ENCODE data around the gene TNFAIP8L2. TPM values are rescaled to one million over a fixed set of nuclear protein-coding genes. Genes with fewer than 3 reads are reported as not detected.

The TNFAIP8L2 gene
- total RNA-seq, 1 experiment from 2014 or later = 0.15 TPM

- TF ChIP-seq FOXK1 (CRISPR knock-in tag; IDR thresholded peaks at IDR 0.05) = 0 out of 2 replicates have a peak, but pooled peaks have one; percentile 36
- TF ChIP-seq E2F1 (CRISPR knock-in tag; IDR thresholded peaks at IDR 0.05) = no peak
- TF ChIP-seq TP53 (CRISPR knock-in tag; IDR thresholded peaks at IDR 0.05) = no peak
- no peak for TF ChIP-seq MLX (CRISPR knock-in tag; IDR thresholded peaks at IDR 0.05)
- TF ChIP-seq ZNF671 (CRISPR knock-in tag; IDR thresholded peaks at IDR 0.05) = no peak
- TF ChIP-seq TEAD1 (CRISPR knock-in tag; IDR thresholded peaks at IDR 0.05) = no peak
- TF ChIP-seq CTCF (IDR thresholded peaks at IDR 0.05) = no peak
- TF ChIP-seq TEAD4 (CRISPR knock-in tag; IDR thresholded peaks at IDR 0.05) = 0 out of 2 replicates have a peak, but pooled peaks have one; percentile 13
- TF ChIP-seq FOXP1 (CRISPR knock-in tag; IDR thresholded peaks at IDR 0.05; ENCODE audit: borderline replicate concordance) = peak; percentile 7; the same call in 1 of the 2 replicates
- TF ChIP-seq CDX4 (CRISPR knock-in tag; IDR thresholded peaks at IDR 0.05; ENCODE audit: borderline replicate concordance) = no peak
- TF ChIP-seq AR (CRISPR knock-in tag; IDR thresholded peaks at IDR 0.05) = no peak
- TF ChIP-seq ZNF317 (CRISPR knock-in tag; IDR thresholded peaks at IDR 0.05; ENCODE audit: borderline replicate concordance, low read depth) = no peak
- TF ChIP-seq NFYB (CRISPR knock-in tag; conservative IDR thresholded peaks at IDR 0.05; ENCODE audit: low read depth) = peak; percentile 62
- TF ChIP-seq PRRX2 (CRISPR knock-in tag; IDR thresholded peaks at IDR 0.05) = no peak
- TF ChIP-seq NFE2L1 (CRISPR knock-in tag; IDR thresholded peaks at IDR 0.05) = no peak
- TF ChIP-seq ZNF121 (CRISPR knock-in tag; IDR thresholded peaks at IDR 0.05) = no peak
- no peak for TF ChIP-seq SP1 (CRISPR knock-in tag; conservative IDR thresholded peaks at IDR 0.05)
- TF ChIP-seq JAZF1 (CRISPR knock-in tag; IDR thresholded peaks at IDR 0.05) = no peak
- no peak for TF ChIP-seq E2F5 (CRISPR knock-in tag; IDR thresholded peaks at IDR 0.05)
- no peak for TF ChIP-seq SMAD4 (CRISPR knock-in tag; IDR thresholded peaks at IDR 0.05)
- no peak for TF ChIP-seq SOX15 (CRISPR knock-in tag; IDR thresholded peaks at IDR 0.05)
- TF ChIP-seq FOXP4 (CRISPR knock-in tag; IDR thresholded peaks at IDR 0.05) = no peak
- TF ChIP-seq NR1H2 (CRISPR knock-in tag; IDR thresholded peaks at IDR 0.05) = 0 out of 2 replicates have a peak, but pooled peaks have one; percentile 25
- no peak for TF ChIP-seq ZNF219 (CRISPR knock-in tag; IDR thresholded peaks at IDR 0.05; ENCODE audit: borderline replicate concordance)
- TF ChIP-seq CBFB (CRISPR knock-in tag; IDR thresholded peaks at IDR 0.05; ENCODE audit: low read depth) = no peak
- TF ChIP-seq NR2C2 (CRISPR knock-in tag; IDR thresholded peaks at IDR 0.05) = no peak
- no peak for TF ChIP-seq IRF2 (CRISPR knock-in tag; IDR thresholded peaks at IDR 0.05; ENCODE audit: borderline replicate concordance, low read depth)
- no peak for TF ChIP-seq ZNF423 (CRISPR knock-in tag; IDR thresholded peaks at IDR 0.05)
Observed at GRCh38 chr1:151198254-151199127, 42.0 kb downstream of the TNFAIP8L2 start, which contains the start of gene PIP5K1A (continued).

All from WTC11 (cell line).